NCI-H1436 treated with DMSO at 0.1 percent for 48 hours (cell line): ENCODE results near the gene F10.

Experiments used
- DNase-seq: peaks from one replicate; lab custom pipeline; 2025; lab: John Stamatoyannopoulos, UW

The F10 gene

DNA sequence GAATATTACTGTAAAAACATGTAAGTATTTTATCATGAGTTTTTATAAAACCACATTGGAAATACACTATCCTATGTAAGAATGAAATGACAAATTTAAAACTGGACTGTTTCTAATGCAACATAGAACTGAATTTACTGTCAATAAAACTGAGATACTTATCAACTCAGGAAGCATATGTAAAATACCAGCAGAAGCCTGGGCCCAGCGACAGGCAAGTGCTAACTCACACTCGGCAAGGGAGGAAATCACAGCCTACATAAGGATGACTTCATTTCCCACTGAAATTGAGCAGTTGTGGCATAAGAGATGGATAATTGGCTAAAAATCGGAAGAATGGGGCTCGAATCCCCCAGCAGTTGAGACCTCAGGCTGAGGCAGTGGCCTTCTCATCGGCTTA is 47.9 kb downstream of the F10 start:
- DNase-seq: no peak

DNA sequence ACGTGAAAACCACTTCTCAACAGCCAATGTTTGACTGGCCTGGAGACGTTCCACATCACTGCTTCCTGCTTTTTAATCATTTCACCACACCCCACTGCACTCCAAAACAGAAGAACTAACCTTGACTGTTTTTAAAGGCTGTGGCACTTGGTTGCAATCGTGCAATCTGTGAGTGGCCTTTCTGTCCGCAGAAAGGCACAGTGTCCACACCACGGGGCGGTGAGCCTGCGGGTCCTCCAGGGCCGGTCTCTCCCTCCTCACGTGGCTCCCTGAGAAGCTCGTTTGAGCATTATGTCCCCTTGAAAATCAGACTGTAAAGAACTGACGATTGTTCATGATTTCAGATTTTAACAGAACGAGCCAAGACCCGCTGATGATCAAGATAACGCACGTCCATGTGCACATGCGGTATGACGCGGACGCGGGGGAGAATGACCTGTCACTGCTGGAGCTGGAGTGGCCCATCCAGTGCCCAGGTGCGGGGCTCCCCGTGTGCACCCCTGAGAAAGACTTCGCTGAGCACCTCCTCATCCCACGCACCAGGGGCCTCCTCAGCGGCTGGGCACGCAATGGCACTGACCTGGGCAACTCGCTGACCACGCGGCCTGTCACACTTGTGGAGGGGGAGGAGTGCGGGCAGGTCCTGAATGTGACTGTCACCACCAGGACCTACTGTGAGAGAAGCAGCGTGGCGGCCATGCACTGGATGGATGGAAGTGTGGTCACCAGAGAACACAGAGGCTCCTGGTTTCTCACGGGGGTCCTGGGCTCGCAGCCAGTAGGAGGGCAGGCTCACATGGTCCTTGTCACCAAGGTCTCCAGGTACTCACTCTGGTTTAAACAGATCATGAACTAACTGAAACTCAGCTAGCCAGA is 48.9 kb downstream of the F10 start:
- DNase-seq: no peak

- no peak for DNase-seq
These were observed 49.9 kb downstream of the F10 start for GRCh38 chr13:113172419-113172926.

DNA sequence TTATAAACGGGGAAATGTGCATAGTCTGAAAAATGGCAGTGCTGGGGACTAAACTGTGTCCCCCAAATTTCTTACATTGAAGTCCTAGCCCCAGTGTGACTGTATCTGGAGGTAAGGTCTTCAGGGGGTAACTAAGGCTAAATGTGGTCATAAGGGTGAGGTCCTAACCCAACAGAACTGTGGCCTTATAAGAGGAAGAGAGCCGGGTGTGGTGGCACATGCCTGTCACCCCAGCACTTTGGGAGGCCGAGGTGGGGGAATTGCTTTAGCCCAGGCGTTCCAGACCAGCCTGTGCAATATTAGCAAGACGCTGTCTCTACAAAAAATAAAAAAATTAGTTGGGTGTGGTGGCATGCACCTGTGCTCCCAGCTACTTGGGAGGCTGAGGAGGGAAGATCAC is 53.7 kb downstream of the F10 start:
- no peak for DNase-seq

GRCh38 chr13:113176822-113177221 is 54.2 kb downstream of the F10 start:
- DNase-seq: no peak

- no peak for DNase-seq
These were observed 55.7 kb downstream of the F10 start for GRCh38 chr13:113178070-113178895.

DNA sequence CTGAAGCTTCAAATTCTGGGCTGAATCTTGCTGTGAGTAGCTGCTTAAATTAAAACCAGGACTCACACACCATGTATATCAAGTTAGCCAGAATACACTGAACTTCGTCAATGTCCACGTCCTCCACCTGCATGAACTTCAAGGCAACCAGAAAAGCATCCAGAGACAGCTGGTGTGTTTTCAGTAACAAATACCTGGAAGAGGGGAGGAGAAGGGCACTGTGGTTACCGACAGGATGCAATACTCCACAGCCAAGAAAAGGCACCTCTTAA is 56.2 kb downstream of the F10 start:
- DNase-seq: no peak

GRCh38 chr13:113179374-113180230 is 57.0 kb downstream of the F10 start:
- no peak for DNase-seq

GRCh38 chr13:113182046-113182445 is 59.4 kb downstream of the F10 start:
- no peak for DNase-seq

- no peak for DNase-seq
These were observed 61.0 kb downstream of the F10 start for GRCh38 chr13:113183450-113184129.

- no peak for DNase-seq
These were observed 62.2 kb downstream of the F10 start for GRCh38 chr13:113184568-113185440.

- DNase-seq: no peak
These were observed 63.7 kb downstream of the F10 start for GRCh38 chr13:113186061-113186900.

DNA sequence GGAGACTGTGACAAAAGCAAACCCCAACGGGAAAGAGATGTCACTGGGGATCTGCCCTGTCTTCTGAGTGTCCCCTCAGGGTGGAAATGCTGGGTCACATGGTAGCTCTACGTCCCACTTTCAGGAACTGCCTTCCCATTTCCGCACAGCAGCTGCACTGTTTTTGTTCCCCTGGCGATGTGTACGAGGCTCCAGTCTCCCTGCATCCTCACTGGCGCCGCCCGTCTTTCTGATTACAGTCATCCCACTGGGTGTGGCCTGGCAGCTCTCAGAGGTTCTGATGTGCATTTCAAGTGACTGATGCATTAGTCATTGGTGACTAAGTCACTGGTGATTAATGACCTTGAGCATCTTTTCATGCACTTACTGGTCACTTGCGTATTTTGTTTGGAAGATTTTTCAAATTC is 64.7 kb downstream of the F10 start:
- DNase-seq: no peak

DNA sequence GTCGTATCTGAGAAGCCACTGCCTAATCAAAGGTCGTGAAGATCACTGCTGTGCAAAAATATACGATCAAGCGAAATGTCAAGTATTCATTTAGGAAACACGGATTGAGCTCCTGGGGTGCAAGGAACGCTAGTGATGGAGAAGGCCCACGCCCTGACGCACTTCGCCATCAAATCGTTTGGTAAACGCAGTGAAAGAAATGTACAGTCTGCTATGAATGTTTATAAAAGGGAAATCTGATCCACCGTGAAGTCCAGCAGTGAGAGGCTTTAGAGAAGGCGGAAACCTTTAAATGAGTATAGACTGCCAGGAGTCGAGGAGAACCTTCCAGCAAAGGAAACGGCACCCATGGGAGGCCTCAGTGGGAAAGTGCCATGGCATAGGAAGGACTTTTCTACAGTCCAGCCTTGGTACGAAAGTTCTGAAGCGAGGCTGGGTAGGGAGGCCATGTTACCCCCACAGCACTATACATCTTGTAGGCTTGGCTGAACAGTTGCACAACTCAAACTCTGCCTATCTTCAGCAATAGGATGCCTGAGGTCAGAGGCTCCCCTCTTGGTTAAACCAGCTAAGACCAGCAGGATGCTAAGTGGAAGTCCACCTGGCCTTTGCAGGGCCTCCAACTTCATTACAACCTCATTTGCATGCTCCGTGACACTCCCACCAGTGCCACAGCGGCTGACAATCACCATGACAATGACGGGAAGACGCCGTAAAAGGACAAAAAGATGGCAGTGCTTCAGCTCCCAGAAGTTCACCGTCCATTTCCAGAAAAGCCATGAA is 65.5 kb downstream of the F10 start:
- DNase-seq: no peak

GRCh38 chr13:113190181-113190580 is 67.6 kb downstream of the F10 start:
- DNase-seq: no peak

GRCh38 chr13:113192279-113192678 is 69.7 kb downstream of the F10 start:
- no peak for DNase-seq

GRCh38 chr13:113192902-113193301 is 70.3 kb downstream of the F10 start:
- DNase-seq: no peak

DNA sequence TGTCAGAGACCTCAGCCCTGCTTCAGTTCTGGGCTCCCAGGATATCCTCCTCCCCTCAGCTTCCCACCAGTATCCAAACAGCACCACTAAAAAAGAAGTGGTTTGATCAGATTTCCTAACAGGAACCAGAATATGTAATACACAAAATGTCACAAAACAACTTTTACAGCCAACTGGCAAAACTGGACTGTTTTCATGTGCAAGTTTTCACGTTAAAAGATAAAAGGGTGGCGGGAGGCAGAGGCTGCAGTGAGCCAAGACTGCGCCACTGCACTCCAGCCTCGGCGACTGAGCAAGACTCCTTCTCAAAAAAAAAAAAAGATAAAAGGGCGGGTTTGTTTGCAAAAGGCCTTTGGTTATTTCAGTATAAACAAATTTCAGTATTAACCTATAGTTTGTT is 72.8 kb downstream of the F10 start:
- no peak for DNase-seq
